ENCODE results near the gene TTR.

GRCh38 chr18:31581498-31582197 lies 10.0 kb upstream of the TTR start:
- TF ChIP-seq CTCF (IDR thresholded peaks at IDR 0.05) (no peak), POLR2A (IDR thresholded peaks at IDR 0.05) (no peak)

All from Peyer's patch (tissue), 4 donors.